Measurements from ENCODE around the gene KIRREL3. TPM values are rescaled to one million over a fixed set of nuclear protein-coding genes. Genes with fewer than 3 reads are reported as not detected.

The KIRREL3 gene
- total and polyA plus RNA-seq, 2 of the 8 experiments (the other 6 are each of a cell fraction or from before 2014, with no cell fraction given) = 0.29 to 0.32 TPM

- TF ChIP-seq, protein P1, sequence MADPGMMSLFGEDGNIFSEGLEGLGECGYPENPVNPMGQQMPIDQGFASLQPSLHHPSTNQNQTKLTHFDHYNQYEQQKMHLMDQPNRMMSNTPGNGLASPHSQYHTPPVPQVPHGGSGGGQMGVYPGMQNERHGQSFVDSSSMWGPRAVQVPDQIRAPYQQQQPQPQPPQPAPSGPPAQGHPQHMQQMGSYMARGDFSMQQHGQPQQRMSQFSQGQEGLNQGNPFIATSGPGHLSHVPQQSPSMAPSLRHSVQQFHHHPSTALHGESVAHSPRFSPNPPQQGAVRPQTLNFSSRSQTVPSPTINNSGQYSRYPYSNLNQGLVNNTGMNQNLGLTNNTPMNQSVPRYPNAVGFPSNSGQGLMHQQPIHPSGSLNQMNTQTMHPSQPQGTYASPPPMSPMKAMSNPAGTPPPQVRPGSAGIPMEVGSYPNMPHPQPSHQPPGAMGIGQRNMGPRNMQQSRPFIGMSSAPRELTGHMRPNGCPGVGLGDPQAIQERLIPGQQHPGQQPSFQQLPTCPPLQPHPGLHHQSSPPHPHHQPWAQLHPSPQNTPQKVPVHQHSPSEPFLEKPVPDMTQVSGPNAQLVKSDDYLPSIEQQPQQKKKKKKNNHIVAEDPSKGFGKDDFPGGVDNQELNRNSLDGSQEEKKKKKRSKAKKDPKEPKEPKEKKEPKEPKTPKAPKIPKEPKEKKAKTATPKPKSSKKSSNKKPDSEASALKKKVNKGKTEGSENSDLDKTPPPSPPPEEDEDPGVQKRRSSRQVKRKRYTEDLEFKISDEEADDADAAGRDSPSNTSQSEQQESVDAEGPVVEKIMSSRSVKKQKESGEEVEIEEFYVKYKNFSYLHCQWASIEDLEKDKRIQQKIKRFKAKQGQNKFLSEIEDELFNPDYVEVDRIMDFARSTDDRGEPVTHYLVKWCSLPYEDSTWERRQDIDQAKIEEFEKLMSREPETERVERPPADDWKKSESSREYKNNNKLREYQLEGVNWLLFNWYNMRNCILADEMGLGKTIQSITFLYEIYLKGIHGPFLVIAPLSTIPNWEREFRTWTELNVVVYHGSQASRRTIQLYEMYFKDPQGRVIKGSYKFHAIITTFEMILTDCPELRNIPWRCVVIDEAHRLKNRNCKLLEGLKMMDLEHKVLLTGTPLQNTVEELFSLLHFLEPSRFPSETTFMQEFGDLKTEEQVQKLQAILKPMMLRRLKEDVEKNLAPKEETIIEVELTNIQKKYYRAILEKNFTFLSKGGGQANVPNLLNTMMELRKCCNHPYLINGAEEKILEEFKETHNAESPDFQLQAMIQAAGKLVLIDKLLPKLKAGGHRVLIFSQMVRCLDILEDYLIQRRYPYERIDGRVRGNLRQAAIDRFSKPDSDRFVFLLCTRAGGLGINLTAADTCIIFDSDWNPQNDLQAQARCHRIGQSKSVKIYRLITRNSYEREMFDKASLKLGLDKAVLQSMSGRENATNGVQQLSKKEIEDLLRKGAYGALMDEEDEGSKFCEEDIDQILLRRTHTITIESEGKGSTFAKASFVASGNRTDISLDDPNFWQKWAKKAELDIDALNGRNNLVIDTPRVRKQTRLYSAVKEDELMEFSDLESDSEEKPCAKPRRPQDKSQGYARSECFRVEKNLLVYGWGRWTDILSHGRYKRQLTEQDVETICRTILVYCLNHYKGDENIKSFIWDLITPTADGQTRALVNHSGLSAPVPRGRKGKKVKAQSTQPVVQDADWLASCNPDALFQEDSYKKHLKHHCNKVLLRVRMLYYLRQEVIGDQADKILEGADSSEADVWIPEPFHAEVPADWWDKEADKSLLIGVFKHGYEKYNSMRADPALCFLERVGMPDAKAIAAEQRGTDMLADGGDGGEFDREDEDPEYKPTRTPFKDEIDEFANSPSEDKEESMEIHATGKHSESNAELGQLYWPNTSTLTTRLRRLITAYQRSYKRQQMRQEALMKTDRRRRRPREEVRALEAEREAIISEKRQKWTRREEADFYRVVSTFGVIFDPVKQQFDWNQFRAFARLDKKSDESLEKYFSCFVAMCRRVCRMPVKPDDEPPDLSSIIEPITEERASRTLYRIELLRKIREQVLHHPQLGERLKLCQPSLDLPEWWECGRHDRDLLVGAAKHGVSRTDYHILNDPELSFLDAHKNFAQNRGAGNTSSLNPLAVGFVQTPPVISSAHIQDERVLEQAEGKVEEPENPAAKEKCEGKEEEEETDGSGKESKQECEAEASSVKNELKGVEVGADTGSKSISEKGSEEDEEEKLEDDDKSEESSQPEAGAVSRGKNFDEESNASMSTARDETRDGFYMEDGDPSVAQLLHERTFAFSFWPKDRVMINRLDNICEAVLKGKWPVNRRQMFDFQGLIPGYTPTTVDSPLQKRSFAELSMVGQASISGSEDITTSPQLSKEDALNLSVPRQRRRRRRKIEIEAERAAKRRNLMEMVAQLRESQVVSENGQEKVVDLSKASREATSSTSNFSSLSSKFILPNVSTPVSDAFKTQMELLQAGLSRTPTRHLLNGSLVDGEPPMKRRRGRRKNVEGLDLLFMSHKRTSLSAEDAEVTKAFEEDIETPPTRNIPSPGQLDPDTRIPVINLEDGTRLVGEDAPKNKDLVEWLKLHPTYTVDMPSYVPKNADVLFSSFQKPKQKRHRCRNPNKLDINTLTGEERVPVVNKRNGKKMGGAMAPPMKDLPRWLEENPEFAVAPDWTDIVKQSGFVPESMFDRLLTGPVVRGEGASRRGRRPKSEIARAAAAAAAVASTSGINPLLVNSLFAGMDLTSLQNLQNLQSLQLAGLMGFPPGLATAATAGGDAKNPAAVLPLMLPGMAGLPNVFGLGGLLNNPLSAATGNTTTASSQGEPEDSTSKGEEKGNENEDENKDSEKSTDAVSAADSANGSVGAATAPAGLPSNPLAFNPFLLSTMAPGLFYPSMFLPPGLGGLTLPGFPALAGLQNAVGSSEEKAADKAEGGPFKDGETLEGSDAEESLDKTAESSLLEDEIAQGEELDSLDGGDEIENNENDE (IDR thresholded peaks at IDR 0.05; ENCODE audit: insufficient replicate concordance, low read length) = no peak
- TF ChIP-seq POLR2A (IDR thresholded peaks at IDR 0.05; ENCODE audit: control extremely low read depth in 1 of 2, low read depth in 2 of 2, low read length in 2 of 2) (no peak), CREB1 (IDR thresholded peaks at IDR 0.05) (no peak), ATF2 (IDR thresholded peaks at IDR 0.05; ENCODE audit: low read length) (no peak), EP300 (IDR thresholded peaks at IDR 0.05; ENCODE audit: borderline replicate concordance in 1 of 2, low read depth in 2 of 2, low read length in 2 of 2) (no peak), TCF12 (IDR thresholded peaks at IDR 0.05; ENCODE audit: low read depth, low read length) (no peak), FOSL1 (IDR thresholded peaks at IDR 0.05; ENCODE audit: insufficient read depth, low read depth, low read length) (no peak), GTF2F1 (IDR thresholded peaks at IDR 0.05; ENCODE audit: borderline replicate concordance, low read depth, low read length) (no peak), SIX5 (IDR thresholded peaks at IDR 0.05; ENCODE audit: low read depth, low read length) (no peak)
Observed at GRCh38 chr11:126840201-126840886, 160.2 kb downstream of the KIRREL3 start (continued).

All from H1 (cell line).